Erythroblast (primary cell): ENCODE measurements around the gene SORCS3.

Experiments used
- GATA1 ChIP-seq: IDR thresholded peaks from 2 replicates; pipeline ENCODE4 v1.6.1; 2011; ENCODE audit warnings: low read depth, mild to moderate bottlenecking, control low read depth, low read length, moderate library complexity
- POLR2A ChIP-seq: IDR thresholded peaks from 2 replicates; pipeline ENCODE4 v1.6.1; 2011; ENCODE audit warnings: mild to moderate bottlenecking, low read length

DNA sequence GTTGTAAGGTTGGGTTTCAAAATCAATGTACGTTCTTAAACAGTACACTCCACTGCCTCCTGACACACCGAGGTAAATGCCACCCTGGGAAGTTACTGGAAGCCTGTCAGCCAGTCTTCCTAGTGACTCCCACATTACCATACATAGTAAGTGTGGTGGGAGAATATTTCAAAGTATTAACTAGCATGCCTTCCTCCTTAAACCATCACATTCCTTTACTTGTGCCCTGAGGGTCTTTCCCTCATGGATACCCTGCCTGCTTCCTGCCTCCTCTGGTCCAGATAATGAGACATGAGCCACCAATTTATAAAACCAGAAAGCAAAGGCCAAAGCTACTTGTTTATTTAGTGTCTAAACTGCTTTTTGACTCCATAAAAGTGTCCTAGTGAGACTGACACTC, 23.3 kb upstream of the SORCS3 start:
- TF ChIP-seq POLR2A = no peak
- TF ChIP-seq GATA1 = no peak
